Measurements from ENCODE around the gene ZNF286A. TPM values are rescaled to one million over a fixed set of nuclear protein-coding genes. Genes with fewer than 3 reads are reported as not detected.

The ZNF286A gene
- total and polyA plus RNA-seq, 10 of the 15 experiments (the other 5 are each of a cell fraction or from before 2014, with no cell fraction given), result 8.1 to 31.2 (median 18.2) TPM

- TF ChIP-seq IKZF2 (IDR thresholded peaks at IDR 0.05) (no peak), POLR2AphosphoS2 (IDR thresholded peaks at IDR 0.05; ENCODE audit: low read depth, low read length) (no peak), JUNB (IDR thresholded peaks at IDR 0.05) (no peak), CREM (IDR thresholded peaks at IDR 0.05; ENCODE audit: low read depth) (no peak)
Observed at GRCh38 chr17:15659236-15659635, 40.3 kb upstream of the ZNF286A start (continued).

- H3K79me2 ChIP-seq (ENCODE audit: control insufficient read depth, insufficient read depth, low read length), result no peaks in the 10 kb centered on the region
- no peak overlapping the region for H3K27ac ChIP-seq (ENCODE audit: control insufficient read depth, insufficient read depth)
- ChIA-PET SMC1A (ENCODE audit: uncharacterized antibody, unreplicated experiment) (no interaction called here), POLR2A (no interaction called here), CTCF (no interaction called here), RAD21 (ENCODE audit: unreplicated experiment) (no interaction called here)
- no peaks in the 10 kb centered on the region for H3K9me3 ChIP-seq (replicated peaks; ENCODE audit: control insufficient read depth, insufficient read depth, low read length)
- DNase-seq (ENCODE audit: low read depth, low spot score), result no peak
- H4K20me1 ChIP-seq (ENCODE audit: control insufficient read depth, insufficient read depth), result no peaks in the 10 kb centered on the region
- no peaks in the 10 kb centered on the region for H3K27me3 ChIP-seq (replicated peaks in 1 of 2; ENCODE audit: control insufficient read depth in 2 of 2, insufficient read depth in 2 of 2, low read length in 1 of 2)
- no peak overlapping the region for H3K9ac ChIP-seq (ENCODE audit: control insufficient read depth, insufficient read depth, low read length)
- in situ Hi-C loops (cut with MboI), result no loop called here
- ATAC-seq, result no peak
- BruUV-seq (replicated peaks), result no TSS peak
- 98% methylated on average over 4 of the region's 4 CpGs for WGBS (ENCODE audit: insufficient coverage, insufficient replicate concordance, low lambda C conversion rate, missing lambda C conversion rate)
- intact Hi-C loops (cut with micrococcal nuclease; ENCODE audit: unreplicated experiment), result no loop called here
- FAIRE-seq, result no peak
- no peak overlapping the region for H3K4me2 ChIP-seq (ENCODE audit: control insufficient read depth, insufficient read depth)
- H3K36me3 ChIP-seq (ENCODE audit: control insufficient read depth in 2 of 2, insufficient read depth in 2 of 2, low read length in 1 of 2), result peaks cover 3% of the 10 kb centered on the region in 2 experiments; a peak in 3 of 4 replicates
- no peak for TF ChIP-seq NKRF (conservative IDR thresholded peaks at IDR 0.05)
- no peak for TF ChIP-seq JUND (IDR thresholded peaks at IDR 0.05; ENCODE audit: low read depth, low read length)
- TF ChIP-seq CHD1 (IDR thresholded peaks at IDR 0.05; ENCODE audit: low read depth, low read length), result no peak
- no peak for TF ChIP-seq NR2C2 (IDR thresholded peaks at IDR 0.05; ENCODE audit: borderline replicate concordance, control insufficient read depth, insufficient read length, low read depth)
- no peak for TF ChIP-seq NFIC (IDR thresholded peaks at IDR 0.05; ENCODE audit: low read depth, low read length)
- TF ChIP-seq RCOR1 (conservative IDR thresholded peaks at IDR 0.05; ENCODE audit: low read depth, low read length), result no peak
- no peak for TF ChIP-seq ESRRA (IDR thresholded peaks at IDR 0.05; ENCODE audit: low read length)
- TF ChIP-seq EED (IDR thresholded peaks at IDR 0.05; ENCODE audit: low read depth), result no peak
- TF ChIP-seq ZBTB11 (CRISPR knock-in tag; IDR thresholded peaks at IDR 0.05), result no peak
- TF ChIP-seq SMAD5 (IDR thresholded peaks at IDR 0.05; ENCODE audit: low read depth), result no peak
- TF ChIP-seq MEF2A (IDR thresholded peaks at IDR 0.05; ENCODE audit: insufficient read depth, low read depth, low read length), result no peak
- no peak for TF ChIP-seq ATF2 (IDR thresholded peaks at IDR 0.05; ENCODE audit: low read length)
- H3K4me3 ChIP-seq, result no peak overlapping the region
- H2AFZ ChIP-seq (ENCODE audit: control insufficient read depth, low read depth, low read length), result no peak overlapping the region
- H3K4me1 ChIP-seq (ENCODE audit: control insufficient read depth, insufficient read depth, low read length), result peaks cover 7% of the 10 kb centered on the region
Observed at GRCh38 chr17:15659663-15660062, 39.9 kb upstream of the ZNF286A start.

Measured in GM12878 (cell line).